Stimulated activated CD8-positive, alpha-beta memory T cell treated with anti-CD3 and anti-CD28 coated beads, Interleukin-15, amount 100 ng/mL, for 1 hour (primary cell): ENCODE results near the gene SCAMP1.

ENCODE experiments used
- DNase-seq: peaks from one replicate; pipeline ENCODE4 v3.0.0-alpha.2; 2020; ENCODE audit warnings: low read depth

SCAMP1 gene

DNA sequence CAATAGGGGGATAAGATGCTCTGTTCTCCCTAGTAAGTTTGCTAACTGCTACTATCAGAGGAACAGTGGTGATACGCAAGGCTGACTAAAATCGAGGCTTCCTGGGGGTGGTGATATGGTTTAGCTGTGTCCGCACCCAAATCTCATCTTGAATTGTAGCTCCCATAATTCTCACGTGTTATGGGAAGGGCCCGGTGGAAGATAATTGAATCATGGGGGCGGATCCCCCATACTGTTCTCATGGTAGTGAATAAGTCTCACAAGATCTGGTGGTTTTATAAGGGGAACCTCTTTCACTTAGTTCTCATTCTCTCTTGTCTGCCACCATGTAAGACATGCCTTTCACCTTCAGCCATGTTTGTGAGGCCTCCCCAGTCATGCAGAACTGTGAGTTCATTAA lies 153.0 kb downstream of the SCAMP1 start:
- DNase-seq = no peak

DNA sequence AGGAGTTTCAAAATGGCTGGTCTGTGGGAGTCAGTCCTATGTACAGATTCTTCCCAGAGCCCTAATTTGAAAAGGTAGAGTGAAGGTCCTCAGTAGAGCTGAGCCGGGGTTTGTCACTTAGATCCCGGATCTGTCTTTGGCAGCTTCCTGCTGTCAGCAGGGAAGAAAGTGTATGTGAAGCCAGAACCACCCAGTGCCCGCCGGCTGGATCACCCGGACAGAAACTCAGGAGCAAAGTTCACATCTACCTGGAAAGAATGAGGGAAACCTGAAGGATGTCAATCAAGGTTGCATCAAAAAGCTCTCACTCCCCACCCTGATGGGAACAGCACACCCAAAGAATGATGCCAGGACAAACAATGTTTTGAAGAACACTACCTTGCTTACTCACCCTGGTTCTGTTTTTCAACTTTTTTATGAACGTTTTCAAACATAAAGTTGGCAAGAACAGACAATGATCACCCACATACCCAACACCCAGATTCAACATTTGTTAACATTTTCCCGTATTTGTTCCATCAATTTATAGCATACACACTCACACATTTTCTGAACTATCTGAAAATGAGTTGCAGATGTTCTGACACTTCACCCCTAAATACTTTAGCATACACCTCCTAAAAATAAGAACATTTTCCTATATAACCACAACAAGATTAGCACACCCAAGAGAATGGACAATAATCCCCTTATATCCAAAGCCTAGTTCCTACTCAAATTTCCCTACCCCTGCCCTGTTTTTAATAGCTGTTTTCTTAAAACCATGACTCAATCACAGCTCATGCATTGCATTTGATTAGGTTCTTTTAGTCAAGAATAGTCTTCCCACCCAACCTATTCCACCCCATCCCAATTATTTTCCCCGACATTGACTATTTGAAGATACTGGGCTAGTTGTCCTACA lies 154.3 kb downstream of the SCAMP1 start:
- no peak for DNase-seq

DNA sequence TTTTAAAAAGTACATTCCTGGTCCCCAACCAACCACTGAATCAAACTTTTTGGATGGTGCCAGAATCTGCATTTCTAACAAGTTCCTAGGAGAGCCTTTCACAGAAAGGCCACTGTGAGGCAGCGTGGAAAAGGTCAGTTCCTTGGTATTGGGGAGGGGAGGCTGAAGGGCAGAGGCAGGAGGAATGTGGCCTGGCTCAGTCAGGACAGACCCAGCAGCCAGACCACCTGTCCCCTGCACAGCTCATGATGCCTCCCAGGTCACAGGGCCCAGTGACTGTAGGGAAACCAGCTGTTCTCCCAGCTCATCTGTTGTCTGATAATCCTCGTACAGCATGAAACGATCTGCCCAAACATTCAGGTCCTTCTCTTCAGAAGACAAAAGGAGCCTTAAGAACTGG lies 155.3 kb downstream of the SCAMP1 start:
- DNase-seq = no peak

DNA sequence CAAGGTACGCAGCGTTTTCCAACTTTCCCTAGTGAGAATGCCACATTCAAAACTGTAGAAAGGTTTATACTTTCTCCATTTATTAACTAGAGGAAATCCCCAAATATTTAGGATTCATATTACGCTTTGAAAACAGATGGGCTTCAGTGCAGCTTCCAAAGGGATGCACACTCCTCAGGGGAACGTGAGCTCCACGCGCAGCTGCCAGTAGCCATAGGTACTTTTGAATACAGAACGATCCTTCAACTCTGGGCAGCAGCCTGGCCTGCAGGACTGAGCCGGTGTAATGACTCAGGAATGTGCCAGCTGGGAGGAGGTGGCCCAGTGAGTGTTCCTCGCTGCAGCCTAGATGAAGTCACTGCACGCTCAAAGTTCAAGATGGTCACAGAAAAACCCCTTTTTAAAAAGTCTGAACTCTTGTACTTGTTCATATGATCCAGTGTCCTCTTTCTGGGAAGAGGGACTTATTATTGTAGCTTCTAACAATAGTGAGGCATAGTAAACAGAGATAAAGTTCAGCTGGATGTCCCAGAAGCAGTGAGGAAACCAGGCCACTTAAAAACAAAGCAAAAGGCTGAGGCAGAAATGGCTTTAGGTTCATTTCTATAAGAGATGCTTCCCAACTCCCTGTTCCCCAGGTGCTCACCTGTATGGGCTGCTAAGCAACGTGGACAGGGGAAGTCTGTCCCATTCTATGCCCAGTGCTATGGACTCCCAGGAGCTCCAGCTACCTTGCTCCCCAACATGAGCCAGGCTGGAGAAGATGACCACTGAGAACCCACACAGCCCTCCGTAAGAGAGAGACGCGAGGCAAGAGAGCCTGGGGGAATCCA lies 158.2 kb downstream of the SCAMP1 start:
- no peak for DNase-seq

DNA sequence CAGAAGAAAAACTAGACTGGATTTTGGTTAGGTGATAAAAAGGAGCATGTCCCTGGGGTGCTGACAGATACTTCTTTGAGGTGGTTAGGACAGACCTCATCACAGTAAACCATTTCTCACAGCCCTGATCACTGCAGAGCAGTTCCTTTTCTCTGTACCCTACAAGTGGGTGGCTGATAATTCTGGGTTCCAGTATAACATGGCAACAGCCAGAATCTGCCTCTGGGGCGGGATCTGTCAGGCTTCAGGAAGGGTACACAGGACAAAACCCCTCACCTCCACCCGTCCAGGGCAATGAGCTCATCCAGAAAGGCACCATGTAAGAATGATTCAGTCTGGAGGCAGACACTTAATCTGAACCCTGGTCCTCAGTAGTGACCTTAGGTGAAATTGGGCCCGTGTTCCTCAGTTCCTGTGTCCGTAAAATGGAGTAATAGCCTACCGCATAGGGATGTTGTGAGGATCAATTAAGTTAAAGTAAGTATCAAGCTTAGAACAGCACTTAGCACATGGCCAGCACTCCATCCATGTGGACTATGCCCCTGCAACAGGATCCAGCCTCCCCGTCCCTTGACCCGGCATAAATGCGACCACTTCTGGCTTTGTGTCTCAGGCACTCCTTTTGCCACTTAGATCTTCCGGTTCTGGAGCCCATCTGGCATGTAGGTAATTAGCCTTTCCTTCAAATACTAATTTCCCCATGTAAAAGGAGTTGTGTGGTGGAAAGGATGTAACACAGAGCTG lies 159.0 kb downstream of the SCAMP1 start:
- no peak for DNase-seq

DNA sequence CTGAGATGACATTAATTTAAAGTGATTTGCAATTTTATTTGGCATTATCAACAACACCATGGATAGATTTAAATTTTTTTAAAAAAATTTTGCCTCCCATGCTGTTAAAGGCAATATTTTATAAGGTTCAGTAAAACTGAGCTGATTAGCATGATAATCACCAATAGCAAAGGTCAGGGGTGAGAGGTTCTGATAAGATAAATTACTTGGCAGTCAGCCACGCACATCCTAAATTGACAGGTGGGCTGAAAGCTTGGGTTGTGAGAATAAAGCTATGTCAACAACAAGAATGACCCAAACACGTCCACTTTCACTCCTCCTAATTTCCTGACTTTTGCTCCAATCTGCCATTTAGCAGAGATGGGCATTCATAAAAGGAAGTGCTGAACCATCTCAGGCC lies 161.0 kb downstream of the SCAMP1 start:
- DNase-seq = no peak

DNA sequence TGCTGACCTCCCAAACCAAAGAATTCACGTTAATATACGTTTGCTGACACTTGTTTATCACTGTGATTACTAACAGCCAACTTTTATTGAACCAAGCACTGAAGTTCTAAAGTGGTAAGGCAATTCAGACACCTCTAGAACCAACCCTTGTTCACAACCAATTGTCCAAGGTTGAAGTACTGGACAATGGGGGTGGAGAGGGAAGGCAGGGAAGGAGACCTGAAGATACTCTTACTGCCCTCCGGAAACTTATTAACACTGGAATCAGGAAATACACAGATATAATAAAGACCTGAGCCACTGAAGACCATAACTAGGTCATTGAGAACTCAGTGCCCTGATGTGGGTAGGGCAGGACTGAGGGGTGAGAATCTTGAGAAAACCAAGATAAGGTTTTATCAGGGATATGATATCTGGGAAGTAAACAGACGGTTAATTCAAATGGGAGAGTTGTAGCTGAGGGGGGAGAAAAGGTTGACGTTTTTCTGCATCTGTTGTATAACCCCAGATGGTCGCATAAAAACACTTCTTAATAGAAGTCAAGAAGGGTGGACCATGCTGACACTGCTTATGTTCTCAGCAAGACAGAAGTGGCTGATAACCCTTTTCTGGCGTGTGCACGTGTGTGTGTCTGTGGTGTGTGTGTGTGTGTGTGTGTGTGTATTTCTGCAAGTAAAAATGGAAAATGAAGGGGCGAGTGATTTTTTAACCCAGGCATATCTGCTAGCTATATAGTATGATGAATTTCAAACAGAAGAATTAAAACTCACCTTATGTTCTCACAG lies 162.3 kb downstream of the SCAMP1 start:
- DNase-seq = no peak

DNA sequence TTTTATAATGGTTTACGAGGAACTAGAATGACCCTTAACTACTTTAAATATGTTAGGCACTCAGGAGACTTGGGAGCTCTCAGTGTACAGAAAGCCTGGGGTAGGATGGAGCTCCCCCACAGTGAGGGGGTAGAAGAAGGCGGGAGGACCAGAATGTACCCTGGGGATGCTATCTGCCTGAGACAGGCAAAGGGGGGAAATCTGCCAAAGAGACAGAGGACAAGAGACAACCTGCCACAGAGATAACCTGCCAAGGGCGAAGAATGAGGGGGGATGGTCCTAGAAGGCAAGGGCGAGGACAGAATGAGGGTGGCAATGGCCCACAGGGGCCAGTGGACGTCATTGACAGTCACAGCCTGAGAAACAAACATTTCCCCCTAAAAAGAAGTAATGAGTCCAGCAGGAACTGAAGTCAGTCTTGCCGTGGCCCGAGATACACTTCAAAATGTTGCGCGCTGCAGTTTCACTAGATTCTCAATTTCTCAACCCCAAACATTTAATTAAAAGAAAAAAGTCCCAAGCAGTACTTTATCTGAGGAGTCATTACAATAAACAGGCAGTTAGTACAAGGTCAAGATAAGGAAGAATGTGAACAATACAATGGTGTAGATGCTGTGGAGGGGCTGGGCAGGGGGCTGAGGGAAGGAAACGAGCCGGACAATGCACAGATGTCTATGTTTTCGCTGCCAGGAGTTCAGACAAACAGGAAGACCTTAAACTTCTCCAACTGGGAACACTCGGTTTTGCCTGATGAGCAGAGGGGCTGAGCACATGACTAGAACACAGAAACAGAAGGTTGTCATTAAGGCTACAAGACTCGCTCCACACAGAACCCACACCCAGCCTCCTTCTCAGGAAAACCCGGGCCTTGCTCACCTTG lies 163.1 kb downstream of the SCAMP1 start:
- no peak for DNase-seq

DNA sequence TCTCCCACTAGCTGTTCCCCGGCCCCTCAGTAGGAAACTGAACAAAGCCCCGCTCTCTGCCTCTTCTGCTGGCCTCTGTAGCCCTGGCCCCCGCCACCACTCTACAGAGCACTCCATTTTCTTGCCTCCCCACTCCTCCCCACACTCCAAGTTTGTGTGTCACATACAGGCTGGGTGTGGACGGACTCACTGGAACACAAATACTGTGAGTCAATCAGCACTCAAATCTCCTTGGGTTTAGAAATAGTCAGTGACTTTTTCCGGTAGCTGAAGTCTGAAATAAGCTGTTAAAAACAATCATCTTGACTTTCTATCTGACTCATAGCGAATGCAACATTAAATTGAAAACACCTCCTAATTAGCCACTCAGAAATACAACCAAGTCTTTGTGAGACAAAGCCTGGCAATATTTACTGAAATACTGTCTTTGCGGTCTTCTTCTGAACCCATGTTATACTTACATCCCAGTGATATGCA lies 165.7 kb downstream of the SCAMP1 start:
- DNase-seq = no peak

DNA sequence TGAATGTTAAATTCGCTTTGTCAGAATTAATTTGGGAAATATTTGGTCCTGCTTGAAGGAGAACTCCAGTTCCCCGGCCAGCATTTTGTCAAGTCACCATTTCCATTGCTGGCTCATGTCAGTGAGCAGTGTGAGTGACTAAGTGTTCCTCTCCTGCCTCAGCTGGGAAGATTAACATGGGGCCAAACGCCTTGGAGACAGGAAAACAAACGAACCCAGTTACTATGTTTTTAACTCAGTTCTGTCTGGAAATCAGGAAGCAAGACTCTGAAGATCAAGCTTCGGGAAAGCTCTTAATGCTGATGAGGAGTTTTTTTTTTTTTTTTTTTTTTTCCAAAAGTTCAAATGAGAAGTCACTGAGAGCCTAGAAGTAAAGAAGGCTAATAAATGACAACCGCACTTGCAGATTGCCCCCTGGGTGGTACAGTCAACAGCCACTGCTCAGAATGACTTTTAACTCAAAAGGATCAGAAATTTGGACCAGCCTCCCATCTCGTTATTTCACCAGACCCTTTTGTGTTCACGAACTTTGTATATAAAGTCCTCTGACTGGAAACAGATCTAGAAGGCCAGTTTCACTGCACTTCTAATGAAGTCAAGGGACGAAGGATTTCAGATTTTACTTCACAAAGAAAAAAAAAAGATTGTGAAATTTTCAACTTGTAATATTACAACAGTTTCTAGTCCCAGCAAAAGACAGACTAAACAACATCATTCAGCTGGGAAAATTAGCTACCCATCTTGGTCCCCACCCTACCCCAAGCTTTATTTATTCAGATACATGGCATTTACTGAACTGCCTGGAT lies 166.8 kb downstream of the SCAMP1 start:
- no peak for DNase-seq

DNA sequence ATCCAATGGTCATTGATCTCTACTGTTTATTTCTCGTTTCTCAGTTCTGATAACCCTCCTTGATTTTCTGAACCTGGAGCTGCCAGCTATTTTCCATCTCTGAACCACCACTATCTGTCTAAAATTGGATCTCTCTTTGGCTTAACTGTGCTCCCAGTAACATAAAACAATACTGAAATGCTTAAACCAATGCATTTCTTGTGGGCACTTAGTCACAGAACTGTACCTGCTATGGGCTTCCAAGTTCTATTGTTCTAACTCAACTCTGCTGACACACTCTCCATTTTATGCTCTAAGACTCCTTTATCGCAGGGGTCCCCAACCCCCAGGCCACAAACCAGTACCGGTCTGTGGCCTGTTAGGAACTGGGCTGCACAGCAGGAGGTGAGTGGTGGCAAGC lies 167.5 kb downstream of the SCAMP1 start:
- DNase-seq = no peak
